GM19397 (cell line): Measurements from ENCODE around the gene ATP8A2.
"Not testable (repeated sequence)": the region's sequence is repeated elsewhere in the genome, so short reads cannot be mapped to it uniquely, and the experiment has no call there.

Experiments used
- ATAC-seq: cut with Tn5 transposase; IDR thresholded peaks from one replicate; pipeline ENCODE4 v1.9.1; 2021; ENCODE audit warnings: mild to moderate bottlenecking, moderate library complexity; ENCODE audit not compliant: unreplicated experiment

ATP8A2 gene

DNA sequence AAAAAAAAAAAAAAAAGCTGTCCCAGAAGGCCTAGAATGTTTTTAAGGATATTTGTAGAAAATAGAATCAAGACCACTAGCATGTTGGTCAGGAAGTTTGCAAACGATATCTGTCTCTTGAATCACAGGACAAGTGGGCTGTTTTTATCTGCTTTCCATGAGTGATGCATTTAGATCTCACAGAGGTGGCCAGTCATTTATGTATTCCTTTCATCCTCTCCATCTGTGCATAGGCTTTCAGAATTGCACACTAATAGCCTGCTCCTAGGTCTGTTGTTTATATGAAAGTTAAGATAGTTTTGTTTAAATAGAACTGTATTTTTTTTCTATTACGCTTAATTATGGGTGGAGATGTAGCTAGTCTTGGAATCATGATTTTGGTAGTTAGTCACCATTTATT, 390.5 kb downstream of the ATP8A2 start:
- ATAC-seq, result no peak

DNA sequence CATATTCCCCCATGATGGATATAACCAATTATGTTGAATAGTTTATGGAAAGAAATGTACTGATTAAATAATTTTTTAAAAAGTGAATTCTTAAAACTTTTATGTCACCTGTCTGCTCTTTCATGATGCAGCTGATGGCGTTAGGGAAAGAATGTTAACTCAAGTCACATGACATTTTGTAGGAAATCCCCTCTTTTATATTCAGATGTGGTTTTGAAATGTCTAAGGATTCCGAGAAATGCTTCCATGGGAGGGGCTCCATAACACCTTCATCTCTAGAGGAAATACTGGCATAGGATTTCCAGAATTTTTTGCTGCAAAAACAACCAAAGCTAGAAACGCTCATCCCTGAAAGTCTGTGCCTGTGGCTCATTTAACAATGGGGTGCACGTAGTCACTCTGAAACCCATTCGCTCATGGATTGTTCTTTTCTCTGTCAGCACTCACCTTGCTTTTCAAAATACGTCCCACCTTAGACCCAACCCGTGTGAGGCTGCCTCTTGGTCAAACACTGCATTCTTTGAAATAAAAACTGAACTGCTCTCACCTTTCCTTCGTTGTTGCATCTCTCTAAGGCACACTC, 391.1 kb downstream of the ATP8A2 start:
- no peak for ATAC-seq

DNA sequence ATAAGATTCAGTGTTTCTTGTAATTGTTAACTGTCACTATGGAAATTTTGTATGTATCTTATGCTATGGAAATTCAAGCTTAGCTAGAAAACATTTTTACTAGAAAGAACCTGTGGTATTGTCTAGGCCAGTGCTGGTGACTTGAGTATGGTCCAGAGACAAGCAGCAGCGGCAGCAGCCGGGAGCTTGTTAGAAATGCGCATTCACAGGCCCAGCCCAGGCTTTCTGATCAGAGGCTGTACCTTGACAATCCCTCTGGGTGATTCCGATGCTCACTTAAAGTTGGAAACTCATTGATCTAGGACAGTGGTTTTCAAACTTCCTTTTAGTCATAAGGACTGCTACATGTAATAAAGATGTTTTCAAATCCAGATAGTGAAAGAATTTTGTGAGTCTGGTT, 392.6 kb downstream of the ATP8A2 start:
- no peak for ATAC-seq

DNA sequence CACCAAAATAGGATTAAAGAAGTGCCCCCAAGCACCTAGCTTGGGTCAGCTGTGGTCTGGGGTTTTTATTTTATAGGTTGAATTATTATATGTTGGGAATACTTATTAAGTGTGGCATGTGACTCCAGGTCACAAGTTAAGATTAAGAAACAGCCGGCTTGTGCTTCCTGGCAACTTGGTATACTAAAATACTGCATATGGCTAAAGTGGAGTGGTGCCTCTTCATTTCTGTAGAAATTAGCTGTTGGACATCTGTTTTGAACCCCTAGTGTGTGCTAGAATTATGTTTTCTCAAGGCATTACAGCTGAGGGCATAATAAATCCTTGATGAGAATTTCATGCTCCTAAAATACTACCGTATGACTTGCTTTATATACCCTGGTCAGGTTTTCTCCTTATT, 393.5 kb downstream of the ATP8A2 start:
- ATAC-seq, result no peak

DNA sequence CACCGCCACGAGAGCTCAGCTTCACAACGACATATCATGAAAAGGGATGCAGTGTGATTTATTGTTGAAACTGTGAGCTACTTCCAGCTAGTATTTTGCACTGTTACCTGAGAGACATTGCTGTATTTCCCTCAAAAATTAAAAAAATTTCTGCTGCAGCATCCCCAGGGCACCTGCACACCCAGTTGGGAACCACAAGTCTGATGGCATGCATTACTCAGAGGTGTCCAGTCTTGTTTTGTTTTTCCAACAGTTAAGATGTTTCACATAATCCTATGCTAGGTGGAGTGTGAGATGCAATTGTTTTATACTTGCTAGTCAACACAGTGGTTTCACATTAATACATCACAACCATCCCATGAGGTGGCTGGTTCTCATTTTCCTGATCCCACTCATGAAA, 394.8 kb downstream of the ATP8A2 start:
- ATAC-seq, result no peak

DNA sequence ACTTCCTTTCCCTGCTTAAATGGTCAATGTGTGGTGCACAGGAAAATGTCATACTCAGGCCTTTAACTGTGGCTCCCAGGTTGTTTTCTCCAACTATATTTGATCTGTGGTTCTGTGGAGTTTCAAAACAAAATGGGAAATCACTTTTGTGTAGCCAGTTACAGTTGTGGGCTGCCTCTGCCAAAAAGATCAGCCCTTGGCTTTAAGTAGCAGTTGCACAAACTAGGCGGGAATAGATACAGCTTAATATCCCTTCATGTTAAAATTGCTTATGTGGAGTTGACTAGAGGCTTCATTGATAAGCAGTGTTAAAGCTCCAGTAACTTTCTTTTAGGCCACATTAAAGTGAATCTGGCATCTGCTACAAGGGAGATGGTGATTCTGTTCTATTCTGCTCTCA, 395.2 kb downstream of the ATP8A2 start:
- no peak for ATAC-seq

DNA sequence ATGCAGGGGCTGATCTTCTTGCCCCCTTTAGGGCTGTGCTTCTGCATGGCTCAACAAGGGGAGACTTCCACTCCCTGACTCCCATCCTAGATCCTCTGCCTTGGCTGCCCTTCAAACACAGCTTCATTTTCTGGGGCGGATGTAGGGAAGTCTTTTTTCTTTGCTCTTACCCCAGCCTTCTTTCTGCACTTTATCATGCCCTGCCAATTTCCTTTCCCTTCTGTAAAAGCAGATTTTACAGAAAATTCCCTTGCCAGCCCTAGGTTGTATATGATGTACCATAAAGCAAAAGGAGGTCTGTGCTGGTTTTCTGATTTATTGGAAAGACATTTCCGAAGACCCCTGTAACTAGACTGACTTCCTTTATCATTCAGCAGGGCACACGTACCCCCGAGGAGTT, 396.6 kb downstream of the ATP8A2 start:
- no peak for ATAC-seq

DNA sequence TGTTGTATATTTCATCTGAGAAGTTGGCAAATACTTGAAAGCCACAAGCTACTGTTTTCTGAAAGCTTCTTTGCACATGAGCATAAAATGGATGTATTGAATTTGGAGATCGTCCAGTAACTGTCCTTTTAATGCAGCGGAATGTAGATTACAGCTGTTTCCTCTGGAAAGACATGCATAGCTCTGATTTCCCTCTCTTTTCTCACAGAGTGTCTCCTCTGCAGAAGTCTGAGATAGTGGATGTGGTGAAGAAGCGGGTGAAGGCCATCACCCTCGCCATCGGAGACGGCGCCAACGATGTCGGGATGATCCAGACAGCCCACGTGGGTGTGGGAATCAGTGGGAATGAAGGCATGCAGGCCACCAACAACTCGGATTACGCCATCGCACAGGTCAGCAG, 397.1 kb downstream of the ATP8A2 start:
- ATAC-seq, result no peak

DNA sequence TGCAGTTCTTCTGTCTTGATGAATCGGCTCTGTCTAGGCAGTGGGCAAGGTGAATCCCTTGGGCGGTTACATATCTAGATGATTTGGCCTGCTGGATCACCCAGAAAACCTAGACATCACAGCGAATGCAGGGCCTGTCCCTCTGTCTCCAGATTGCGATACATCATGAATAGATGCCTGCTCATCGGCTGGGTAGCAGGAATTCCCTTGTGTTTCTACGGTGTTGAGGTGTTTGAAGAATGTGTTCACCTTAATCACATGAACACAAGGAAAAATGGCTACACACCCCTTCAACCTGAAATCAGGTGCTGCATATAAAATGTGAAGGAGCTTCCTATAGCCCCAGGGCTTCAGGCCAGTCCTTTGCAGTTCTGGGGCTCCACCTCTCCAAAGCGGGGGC, 398.8 kb downstream of the ATP8A2 start:
- ATAC-seq, result no peak

DNA sequence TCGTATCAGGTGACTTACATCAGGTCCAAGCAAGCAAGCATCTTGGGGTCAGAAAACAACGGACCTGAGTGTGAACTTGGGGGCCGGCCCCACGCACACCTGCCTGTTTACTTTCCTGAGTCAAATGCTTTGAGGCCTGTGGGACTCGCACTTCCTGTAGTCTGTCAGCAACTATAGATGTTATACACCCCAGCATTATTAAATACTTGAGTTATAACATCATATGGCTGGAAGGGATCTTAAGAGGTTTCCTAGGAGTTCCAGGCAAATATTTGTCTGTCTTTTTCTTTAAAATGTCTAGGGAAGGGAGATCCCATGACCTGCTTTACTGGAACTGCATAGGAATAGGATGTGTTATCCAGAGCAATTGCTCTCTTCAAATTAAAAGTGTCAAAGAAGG, 399.4 kb downstream of the ATP8A2 start:
- ATAC-seq, result no peak

DNA sequence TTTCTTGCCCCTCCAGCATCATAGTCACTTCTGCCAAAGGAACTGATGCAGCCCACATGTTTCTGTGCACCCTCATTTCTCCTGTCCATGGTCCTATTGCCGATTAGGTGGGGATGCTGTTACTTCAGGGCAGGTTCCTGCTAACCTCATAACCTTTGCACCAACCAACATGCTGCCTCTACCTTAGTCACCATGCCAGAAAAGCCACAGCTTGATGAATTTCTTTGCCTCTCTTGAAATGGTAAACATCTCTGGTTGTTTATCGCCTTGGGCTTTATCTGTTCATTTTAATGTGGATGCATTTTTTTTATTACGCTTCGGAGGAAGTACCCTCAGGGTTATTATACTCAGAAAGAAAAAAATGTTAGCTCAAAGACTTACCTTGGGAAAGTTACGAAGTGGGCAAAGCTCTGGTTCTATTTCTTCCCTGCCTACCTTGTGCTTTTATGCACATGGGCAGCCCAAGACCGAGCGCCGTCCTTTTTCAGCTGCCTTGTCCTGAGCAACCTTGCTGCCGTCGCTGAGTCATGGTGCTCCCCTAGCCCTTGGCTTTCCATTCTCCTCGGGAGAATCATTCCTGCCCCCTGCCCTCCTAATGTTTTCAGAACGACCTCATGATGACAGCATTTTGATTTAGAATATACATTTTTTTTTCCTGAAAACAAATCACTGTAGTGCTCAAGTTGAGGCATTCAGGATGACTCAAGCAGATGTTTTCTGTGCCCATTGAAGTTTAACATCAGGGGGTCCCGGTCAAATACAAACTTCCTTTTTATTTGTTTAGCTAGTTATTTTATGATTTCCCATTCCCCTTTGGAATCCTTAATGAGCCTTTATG, 400.1 kb downstream of the ATP8A2 start:
- no peak for ATAC-seq

DNA sequence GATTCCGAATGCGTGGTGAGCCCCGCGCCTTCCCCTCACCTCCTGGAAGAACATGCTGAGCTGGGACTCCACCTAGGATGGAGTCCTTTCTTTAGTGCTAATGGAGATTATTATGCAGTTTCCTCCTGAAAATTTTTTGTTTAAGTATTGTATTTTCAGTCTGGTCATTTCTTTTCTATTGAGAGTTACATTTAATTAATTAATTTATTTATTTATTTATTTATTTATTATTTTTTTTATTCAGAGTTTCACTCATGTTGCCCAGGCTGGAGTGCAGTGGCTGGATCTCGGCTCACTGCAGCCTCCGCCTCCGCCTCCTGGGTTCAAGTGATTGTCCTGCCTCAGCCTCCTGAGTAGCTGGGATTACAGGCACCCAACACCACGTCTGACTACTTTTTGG, 400.8 kb downstream of the ATP8A2 start:
- ATAC-seq, result not testable (repeated sequence)

DNA sequence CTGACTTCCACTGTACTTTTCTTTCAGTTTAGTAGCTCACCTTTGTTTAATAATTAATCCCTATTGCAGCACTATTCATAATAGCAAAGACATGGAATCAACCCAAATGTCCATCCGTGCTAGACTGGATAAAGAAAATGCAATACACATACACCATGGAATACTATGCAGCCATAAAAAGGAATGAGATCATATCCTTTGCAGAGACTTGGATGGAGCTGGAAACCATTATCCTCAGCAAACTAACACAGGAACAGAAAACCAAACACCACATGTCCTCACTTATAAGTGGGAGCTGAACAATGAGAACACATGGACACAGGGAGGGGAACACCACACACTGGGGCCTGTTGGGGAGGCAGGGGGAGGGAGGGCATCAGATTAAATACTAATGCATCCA, 402.3 kb downstream of the ATP8A2 start:
- not testable (repeated sequence) for ATAC-seq

DNA sequence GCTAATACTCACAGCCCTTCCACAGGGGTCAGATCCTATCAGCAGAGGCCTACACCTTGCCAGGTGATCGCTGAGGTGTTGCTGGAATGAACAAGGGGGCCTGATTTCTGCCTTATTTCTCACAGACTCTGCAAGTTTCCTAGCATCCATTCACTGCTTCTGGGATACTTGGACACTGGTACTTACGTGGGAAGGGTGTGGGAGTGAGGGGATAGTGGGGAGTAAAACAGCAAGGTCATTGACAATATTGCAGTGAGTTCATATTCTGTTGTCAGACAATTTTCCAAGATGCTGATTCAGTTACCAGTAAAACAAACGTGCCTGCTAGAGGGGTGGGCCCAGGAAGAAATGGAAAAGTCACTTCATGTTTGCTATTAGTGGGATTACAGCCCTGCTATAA, 403.5 kb downstream of the ATP8A2 start:
- no peak for ATAC-seq

DNA sequence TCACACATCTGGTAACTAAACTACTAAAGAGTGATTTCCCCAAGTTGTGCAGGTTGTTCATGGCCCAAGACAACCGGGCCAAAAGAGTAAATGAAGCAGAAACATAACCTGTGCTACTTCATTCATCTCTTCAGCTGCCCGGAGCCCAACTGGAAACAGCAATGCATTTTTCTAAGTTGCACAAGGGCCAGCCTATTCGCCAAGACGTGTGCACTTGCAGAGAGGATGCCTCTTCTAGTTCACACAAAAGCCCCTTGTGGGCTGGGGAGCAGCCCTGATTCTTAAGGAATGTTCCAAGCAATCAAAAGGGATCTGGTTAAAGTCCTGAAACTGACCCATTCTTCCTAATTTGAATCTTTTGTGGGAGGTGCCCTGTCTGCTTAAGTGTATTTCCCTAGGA, 404.2 kb downstream of the ATP8A2 start:
- no peak for ATAC-seq

DNA sequence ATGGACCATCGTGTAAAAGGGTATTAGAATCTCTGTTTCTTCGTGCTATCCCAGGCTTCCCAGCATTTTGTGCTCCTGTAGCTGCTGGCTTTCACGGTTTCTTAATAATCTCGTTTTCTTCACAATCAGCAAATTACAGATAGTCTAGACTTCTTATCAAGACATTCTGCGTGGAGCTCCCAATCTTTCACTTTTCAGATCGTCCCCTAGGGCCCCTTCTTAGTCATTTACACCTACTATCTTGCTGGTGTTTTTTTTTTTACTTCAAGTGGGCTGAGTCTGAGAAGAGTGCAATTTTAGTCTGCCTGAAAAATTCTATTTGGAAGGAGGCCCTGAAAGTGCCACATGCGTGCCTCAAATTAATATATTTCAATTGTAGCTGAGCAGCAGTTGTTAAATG, 404.9 kb downstream of the ATP8A2 start:
- no peak for ATAC-seq

DNA sequence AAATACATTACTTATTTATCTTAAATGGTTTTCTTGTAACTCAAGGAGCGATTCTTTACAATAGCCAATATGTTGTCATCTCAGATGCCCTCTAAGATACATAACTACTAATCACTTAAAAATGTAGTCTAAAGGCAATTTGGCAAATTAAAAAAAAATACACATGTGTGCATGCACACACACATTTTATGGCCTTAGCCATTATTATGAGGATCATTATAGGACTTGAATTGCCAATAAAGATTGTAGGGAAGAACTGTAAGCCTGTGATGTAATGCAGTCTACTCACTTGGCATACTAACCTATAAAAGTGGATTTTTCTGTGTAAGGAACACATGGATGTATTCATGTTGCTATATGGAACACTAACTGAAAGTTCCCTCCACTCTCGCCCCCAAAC, 405.7 kb downstream of the ATP8A2 start:
- no peak for ATAC-seq

DNA sequence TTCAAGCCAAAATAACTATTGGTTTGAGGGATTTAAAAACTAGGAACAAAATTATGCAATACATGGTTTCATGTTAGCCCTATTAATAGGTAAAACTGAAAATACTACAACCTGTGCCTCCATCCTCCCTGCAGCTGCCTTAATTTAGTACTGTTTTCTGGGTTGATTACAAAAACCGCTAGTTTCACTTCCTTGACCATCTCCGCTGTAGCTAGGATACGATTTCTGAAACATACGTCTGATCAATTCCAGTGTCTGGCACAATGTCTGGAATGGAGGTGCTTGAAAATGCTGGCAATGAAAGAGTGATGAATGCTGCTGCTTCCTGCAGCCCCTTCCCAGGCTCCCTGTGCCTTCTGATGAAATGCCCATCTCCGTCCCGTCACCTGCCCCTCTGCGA, 406.6 kb downstream of the ATP8A2 start:
- ATAC-seq, result no peak

DNA sequence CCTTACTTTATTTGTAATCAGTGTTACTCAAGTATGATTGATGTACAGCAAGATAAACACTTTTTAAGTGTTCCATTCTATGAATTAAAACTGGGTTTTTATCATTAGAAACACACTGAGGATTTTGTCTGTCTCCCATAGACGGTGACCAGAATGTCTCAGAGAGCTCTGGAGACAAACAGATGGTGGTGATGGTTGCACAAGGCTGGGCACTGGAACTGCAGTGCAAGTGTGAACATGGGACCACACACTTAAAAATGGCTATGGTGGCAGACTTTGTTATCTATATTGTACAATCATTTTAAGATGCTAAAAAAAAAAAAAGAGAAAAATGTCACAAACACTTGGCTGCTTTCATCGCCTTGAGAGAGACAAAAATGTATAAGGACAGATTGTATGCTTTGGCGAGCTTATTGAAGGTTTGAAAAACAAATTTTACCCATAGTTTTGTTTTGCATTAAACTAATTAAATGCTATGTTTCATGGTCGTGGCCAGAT, 407.1 kb downstream of the ATP8A2 start:
- ATAC-seq, result no peak

DNA sequence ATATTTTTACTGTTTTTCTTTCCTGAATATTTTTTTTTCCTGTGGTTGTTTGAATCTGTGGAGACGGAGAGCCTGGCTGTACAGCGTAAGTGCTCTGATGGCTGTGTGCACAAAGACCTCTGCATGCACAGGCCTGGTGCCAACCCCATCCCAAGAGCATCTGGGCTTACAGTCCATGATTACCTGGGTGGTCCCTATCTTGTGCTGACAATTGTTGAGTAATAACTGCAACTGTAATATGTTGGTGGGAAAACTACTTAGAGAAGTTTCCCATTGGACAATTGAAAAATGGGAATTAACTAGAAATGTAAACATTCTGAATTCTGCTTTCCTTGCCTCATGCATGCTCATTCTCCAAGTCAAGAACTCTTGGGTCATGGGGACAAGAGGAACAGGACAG, 411.3 kb downstream of the ATP8A2 start:
- no peak for ATAC-seq

DNA sequence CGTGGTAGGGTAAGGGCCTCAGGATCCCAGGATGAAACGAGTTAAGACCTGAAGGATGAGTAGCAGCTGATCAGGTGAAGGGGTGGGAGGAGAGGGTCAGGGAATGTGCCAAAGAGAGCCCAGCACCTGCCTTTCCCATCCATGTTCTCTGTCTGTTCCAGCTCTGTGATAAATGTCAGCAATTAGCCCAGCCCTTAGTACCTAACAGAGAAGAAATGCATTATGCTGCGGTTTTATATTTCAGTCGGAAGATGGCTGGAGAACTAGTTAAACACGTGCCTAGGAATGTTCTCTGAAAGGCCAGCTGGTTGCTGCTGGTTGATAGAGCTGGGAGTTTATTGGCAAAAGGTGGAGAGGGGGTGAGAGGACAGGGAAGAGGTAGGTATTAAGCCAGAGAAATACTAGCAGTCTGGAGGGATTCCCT, 411.8 kb downstream of the ATP8A2 start:
- ATAC-seq, result no peak

DNA sequence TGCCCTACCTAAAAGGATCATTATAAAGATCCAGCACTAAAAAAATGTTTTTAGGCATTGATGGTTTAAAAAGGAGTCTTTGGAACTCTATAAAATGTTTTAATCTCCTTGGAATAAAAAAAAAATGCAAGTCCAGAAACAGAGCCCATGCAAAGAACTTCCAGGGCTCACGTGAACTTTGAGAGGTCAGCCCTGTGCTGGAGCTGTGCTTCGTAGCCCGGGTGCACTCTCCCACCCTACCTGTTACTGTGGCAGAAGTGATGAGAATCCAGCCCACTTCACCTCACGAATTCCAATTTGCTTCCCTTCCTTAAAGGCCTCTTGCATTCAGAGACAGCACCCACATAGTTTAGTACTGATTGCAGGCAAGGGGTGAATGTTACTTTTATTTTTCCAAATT, 412.3 kb downstream of the ATP8A2 start:
- no peak for ATAC-seq

DNA sequence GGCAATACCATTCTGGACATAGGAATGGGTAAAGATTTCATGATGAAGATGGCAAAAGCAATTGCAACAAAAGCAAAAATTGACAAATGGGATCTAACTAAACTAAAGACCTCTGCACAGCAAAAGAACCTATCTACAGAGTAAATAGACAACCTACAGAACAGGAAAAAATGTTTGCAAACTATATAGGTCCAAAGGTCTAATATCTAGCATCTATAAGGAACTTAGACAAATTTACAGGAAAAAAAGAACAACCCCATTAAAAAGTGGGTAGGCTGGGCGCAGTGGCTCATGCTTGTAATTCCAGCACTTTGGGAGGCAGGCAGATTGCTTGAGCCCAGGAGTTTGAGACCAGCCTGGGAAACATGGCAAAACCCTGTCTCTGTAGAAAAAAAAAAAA, 418.4 kb downstream of the ATP8A2 start:
- not testable (repeated sequence) for ATAC-seq
